ENCODE measurements around the gene CBX5.

GRCh38 chr12:54211920-54212319, 68.0 kb downstream of the CBX5 start:
- TF ChIP-seq CTCF (IDR thresholded peaks at IDR 0.05) = no peak
- no peak for TF ChIP-seq POLR2A (IDR thresholded peaks at IDR 0.05)
